H1 (cell line): ENCODE data around the gene ZBTB20. TPM values are rescaled to one million over a fixed set of nuclear protein-coding genes. Genes with fewer than 3 reads are reported as not detected.

Experiments
- CTCF ChIA-PET: fragments of 300-600 bp; sonication (Branson Sonifier 250); formaldehyde crosslinking; loops from one replicate; lab custom pipeline; 2021; ENCODE audit not compliant: partially characterized antibody; lab: Charles Lee
- POLR2A ChIA-PET: fragments of 300-600 bp; sonication (Branson Sonifier 250); formaldehyde crosslinking; loops from one replicate; lab custom pipeline; 2021; ENCODE audit warnings: inconsistent platforms; ENCODE audit not compliant: partially characterized antibody; lab: Charles Lee
- DNase-seq, 2 experiments: peaks; one replicate each; pipeline versions ENCODE4 v3.0.0 to v3.0.0-alpha.2; 2010 to 2022; ENCODE audit warnings: low spot score in 2 of 2, low read depth in 1 of 2, mixed read lengths in 1 of 2
- FAIRE-seq: peaks from 2 replicates; lab custom pipeline; 2011; peaks lifted over from hg19 to GRCh38; lab: Jason Lieb, UNC
- H2AFZ ChIP-seq: 2 replicates; pipeline ENCODE4 v1.8.1; 2012; ENCODE audit warnings: low read length, inconsistent platforms
- H2AK5ac ChIP-seq: 2 replicates; pipeline ENCODE4 v1.6.1; 2013; ENCODE audit warnings: low read depth, low read length
- H2BK120ac ChIP-seq: replicated peaks from 2 replicates; pipeline ENCODE3; 2013; ENCODE audit warnings: low read depth, low read length, inconsistent platforms
- H2BK12ac ChIP-seq: 2 replicates; pipeline ENCODE4 v1.6.1; 2013; ENCODE audit warnings: low read depth, low read length
- H2BK15ac ChIP-seq: 2 replicates; pipeline ENCODE4 v1.6.1; 2013; ENCODE audit warnings: low read length
- H2BK20ac ChIP-seq: 2 replicates; pipeline ENCODE4 v1.6.1; 2013; ENCODE audit warnings: low read length
- H2BK5ac ChIP-seq: 2 replicates; pipeline ENCODE4 v1.6.1; 2013; ENCODE audit warnings: low read depth, low read length
- H3K14ac ChIP-seq: 2 replicates; pipeline ENCODE4 v1.6.1; 2013; ENCODE audit warnings: inconsistent platforms; ENCODE audit not compliant: insufficient read length
- H3K18ac ChIP-seq: 2 replicates; pipeline ENCODE4 v1.6.1; 2013; ENCODE audit warnings: low read length; ENCODE audit errors: extremely low read depth
- H3K23ac ChIP-seq: 2 replicates; pipeline ENCODE4 v1.6.1; 2013; ENCODE audit warnings: inconsistent platforms; ENCODE audit not compliant: insufficient read length
- H3K23me2 ChIP-seq: 2 replicates; pipeline ENCODE4 v1.6.1; 2013; ENCODE audit warnings: low read depth, low read length
- H3K27ac ChIP-seq: 2 replicates; pipeline ENCODE4 v1.6.1; 2011; ENCODE audit warnings: low read depth, low read length, inconsistent platforms
- H3K27me3 ChIP-seq, 4 experiments: replicated peaks in 1 of 4; 1 replicate in 1 of 4; 2 replicates in 3 of 4; pipeline versions ENCODE4 v1.6.1 to v1.8.1; 2011 to 2013; ENCODE audit warnings: low read length in 3 of 4, mild to moderate bottlenecking in 3 of 4, inconsistent platforms in 2 of 4, mixed read lengths in 2 of 4, moderate library complexity in 1 of 4; ENCODE audit not compliant: control insufficient read depth in 3 of 4, insufficient read depth in 3 of 4; ENCODE audit errors: extremely low read depth in 1 of 4
- H3K36me3 ChIP-seq, 4 experiments: 2 replicates each; pipeline versions ENCODE4 v1.6.1 to v1.8.1; 2011 to 2013; ENCODE audit warnings: mild to moderate bottlenecking in 4 of 4, low read length in 3 of 4, moderate library complexity in 2 of 4, control low read depth in 1 of 4, inconsistent platforms in 1 of 4; ENCODE audit not compliant: insufficient read depth in 4 of 4, control insufficient read depth in 2 of 4
- H3K4ac ChIP-seq: replicated peaks from 2 replicates; pipeline ENCODE3; 2013; ENCODE audit warnings: low read length, low read depth, mixed read lengths, inconsistent platforms; ENCODE audit not compliant: insufficient read length
- H3K4me1 ChIP-seq, 4 experiments: replicated peaks in 1 of 4; 1 replicate in 1 of 4; 2 replicates in 3 of 4; pipeline versions ENCODE4 v1.6.1 to v1.8.1; 2011 to 2013; ENCODE audit warnings: low read length in 3 of 4, inconsistent platforms in 2 of 4, mixed read lengths in 1 of 4; ENCODE audit not compliant: insufficient read depth in 4 of 4, control insufficient read depth in 3 of 4
- H3K4me2 ChIP-seq, 2 experiments: 2 replicates each; pipeline versions ENCODE4 v1.6.1 to v1.8.1; 2011 to 2013; ENCODE audit warnings: low read depth in 2 of 2, low read length in 2 of 2, control low read depth in 1 of 2, inconsistent platforms in 1 of 2, mild to moderate bottlenecking in 1 of 2; ENCODE audit not compliant: insufficient read depth in 1 of 2
- H3K4me3 ChIP-seq, 4 experiments: fragments of 200-600, 300-600 bp in 1 of 4; sonication (generic), shearing (Covaris generic), sonication (Bioruptor Twin) in 1 of 4; 2 replicates each; pipeline versions ENCODE4 v1.5.1 to v1.8.1; 2011 to 2016; ENCODE audit warnings: low read length in 4 of 4, low read depth in 3 of 4, control low read depth in 2 of 4, inconsistent platforms in 2 of 4, mild to moderate bottlenecking in 2 of 4, mixed read lengths in 1 of 4, moderate library complexity in 1 of 4; ENCODE audit not compliant: insufficient read depth in 2 of 4; ENCODE audit errors: extremely low read depth in 1 of 4
- H3K56ac ChIP-seq: replicated peaks from 2 replicates; pipeline ENCODE3; 2013; ENCODE audit warnings: low read depth, mild to moderate bottlenecking, mixed read lengths, low read length, inconsistent platforms; ENCODE audit not compliant: insufficient read length
- H3K79me1 ChIP-seq: 2 replicates; pipeline ENCODE4 v1.6.1; 2013; ENCODE audit warnings: low read depth, low read length, control low read depth
- H3K79me2 ChIP-seq, 2 experiments: 2 replicates each; pipeline versions ENCODE4 v1.6.1 to v1.8.1; 2012 to 2013; ENCODE audit warnings: low read length in 2 of 2, mild to moderate bottlenecking in 2 of 2, inconsistent platforms in 1 of 2; ENCODE audit not compliant: insufficient read depth in 2 of 2, control insufficient read depth in 1 of 2
- H3K9ac ChIP-seq, 4 experiments: replicated peaks in 1 of 4; 1 replicate in 1 of 4; 2 replicates in 3 of 4; pipeline versions ENCODE4 v1.6.1 to v1.8.1; 2011 to 2013; ENCODE audit warnings: low read depth in 3 of 4, low read length in 3 of 4, control low read depth in 2 of 4, mild to moderate bottlenecking in 2 of 4, moderate library complexity in 2 of 4, inconsistent platforms in 1 of 4; ENCODE audit errors: extremely low read depth in 1 of 4
- H3K9me3 ChIP-seq, 2 experiments: 2 replicates each; pipeline versions ENCODE4 v1.6.1 to v1.8.1; 2012 to 2013; ENCODE audit warnings: mild to moderate bottlenecking in 2 of 2, moderate library complexity in 2 of 2, control low read depth in 1 of 2, inconsistent platforms in 1 of 2, low read depth in 1 of 2, low read length in 1 of 2, mixed read lengths in 1 of 2; ENCODE audit not compliant: insufficient read depth in 2 of 2
- H4K20me1 ChIP-seq, 2 experiments: replicated peaks in 1 of 2; 2 replicates each; pipeline versions ENCODE3 to v1.8.1; 2011 to 2013; ENCODE audit warnings: inconsistent platforms in 2 of 2, low read length in 2 of 2, mild to moderate bottlenecking in 1 of 2; ENCODE audit not compliant: insufficient read depth in 2 of 2, control insufficient read depth in 1 of 2
- H4K5ac ChIP-seq: 2 replicates; pipeline ENCODE4 v1.6.1; 2013; ENCODE audit warnings: low read length, low read depth, mixed read lengths, inconsistent platforms; ENCODE audit not compliant: insufficient read length
- H4K8ac ChIP-seq: 2 replicates; pipeline ENCODE4 v1.8.0; 2013; ENCODE audit warnings: mild to moderate bottlenecking, moderate library complexity, low read length, inconsistent platforms; ENCODE audit not compliant: insufficient read depth; ENCODE audit errors: extremely low read depth
- H4K91ac ChIP-seq: replicated peaks from 2 replicates; pipeline ENCODE3; 2013; ENCODE audit warnings: low read length, mixed read lengths, inconsistent platforms; ENCODE audit not compliant: insufficient read length
- ASH2L ChIP-seq: fragments of 200-600, 300-600 bp; sonication (generic); IDR thresholded peaks from one replicate; pipeline ENCODE4 v1.7.1; 2017; ENCODE audit warnings: low read length
- CHD1 ChIP-seq: IDR thresholded peaks from 2 replicates; pipeline ENCODE4 v1.6.1; 2012; ENCODE audit warnings: low read depth, low read length, improper control_type of control experiment
- RAD21 ChIP-seq, 2 experiments: IDR thresholded peaks in 1 of 2; conservative IDR thresholded peaks in 1 of 2; 2 replicates each; pipeline ENCODE4 v1.6.1; 2011; ENCODE audit warnings: low read depth in 2 of 2, low read length in 2 of 2, improper control_type of control experiment in 1 of 2, inconsistent platforms in 1 of 2, mild to moderate bottlenecking in 1 of 2, moderate library complexity in 1 of 2
- RBBP5 ChIP-seq: IDR thresholded peaks from 2 replicates; pipeline ENCODE4 v1.7.1; 2012; ENCODE audit warnings: low read depth, mild to moderate bottlenecking, inconsistent platforms, low read length, moderate library complexity, borderline replicate concordance
- SAP30 ChIP-seq: fragments of 300-600 bp; sonication (generic); IDR thresholded peaks from 2 replicates; pipeline ENCODE4 v1.7.1; 2012; ENCODE audit warnings: low read length, moderate library complexity, mild to moderate bottlenecking, inconsistent platforms; ENCODE audit not compliant: insufficient read depth, insufficient replicate concordance
- whole genome bisulfite sequencing, 2 experiments: shearing (Covaris generic) in 1 of 2; methylation state at CpG; one replicate each; pipeline versions ENCODE4 v1.1.6 to v1.1.7; 2013 to 2015; ENCODE audit warnings: low lambda C conversion rate in 2 of 2, mixed read lengths in 2 of 2, inconsistent platforms in 1 of 2, low coverage in 1 of 2, missing lambda C conversion rate in 1 of 2; ENCODE audit not compliant: insufficient replicate concordance in 2 of 2, insufficient coverage in 1 of 2, insufficient read length in 1 of 2; ENCODE audit errors: extremely low coverage in 1 of 2, missing lambda C conversion rate in 1 of 2; 5-methylcytosine and 5-hydroxymethylcytosine counted together
- polyA plus RNA-seq, 7 experiments: library from polyadenylated mRNA; depleted of rRNA in 3 of 7; stranded (reverse) in 5 of 7; unstranded in 2 of 7; fragments of >200 nt in 5 of 7; fragments of 200-250 nt in 2 of 7; gene quantifications; 1 replicate in 5 of 7; 2 replicates in 1 of 7; 4 replicates in 1 of 7; pipeline versions ENCODE4 v1.2.1 to v1.2.3, GENCODE V29; 2011 to 2013; ENCODE audit warnings: missing spikeins in 2 of 7, mixed read lengths in 2 of 7
- total RNA-seq: library from RNA; stranded (reverse); fragmentation: NEBNext Ultra II Directional; extraction: Animal tissue kit (Norgen Biotek cat#: 25700); gene quantifications from 2 replicates; pipeline ENCODE4 v1.2.1, GENCODE V29; 2021
- TF ChIP-seq, protein P1 (sequence below), 3 experiments: IDR thresholded peaks; 1 replicate in 2 of 3; 2 replicates in 1 of 3; pipeline versions ENCODE4 v1.5.1 to v1.6.1; 2011; ENCODE audit warnings: low read length in 3 of 3, mild to moderate bottlenecking in 3 of 3, inconsistent platforms in 2 of 3, low read depth in 1 of 3, moderate library complexity in 1 of 3; ENCODE audit not compliant: insufficient read depth in 1 of 3; ENCODE audit errors: control extremely low read depth in 1 of 3

The ZBTB20 gene
- total and polyA plus RNA-seq, 2 of the 8 experiments (the other 6 are each of a cell fraction or from before 2014, with no cell fraction given) = 0.35 to 1.3 TPM

DNA sequence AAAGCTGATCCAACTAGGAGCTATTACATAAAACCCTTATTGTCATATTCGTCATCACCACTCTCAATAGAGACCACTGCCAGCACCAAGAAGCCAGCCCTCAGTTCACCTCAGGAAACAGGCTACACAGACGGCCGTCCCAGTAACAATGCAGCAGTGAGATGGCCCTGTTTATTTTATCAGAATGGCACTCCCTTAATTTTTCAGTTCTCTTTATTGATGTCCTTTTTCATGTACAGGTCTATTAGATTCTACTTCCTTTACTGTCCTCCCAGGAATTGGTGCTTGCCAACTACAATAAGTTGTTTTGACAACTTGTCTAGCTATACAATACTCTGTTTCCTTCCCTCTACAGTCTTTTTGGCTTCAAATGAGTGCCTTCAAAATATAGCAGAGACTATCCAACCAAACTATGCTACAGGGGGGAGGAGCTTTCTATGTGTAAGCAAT lies 272.5 kb downstream of the ZBTB20 start:
- no peaks in the 10 kb centered on the region for H3K9me3 ChIP-seq
- no peaks in the 10 kb centered on the region for H3K36me3 ChIP-seq
- no peak overlapping the region for H3K18ac ChIP-seq
- H3K27me3 ChIP-seq = no peaks in the 10 kb centered on the region
- H3K79me2 ChIP-seq = no peaks in the 10 kb centered on the region
- FAIRE-seq (no peak), DNase-seq (no peak)
- no peak overlapping the region for H3K4me3 ChIP-seq
- peaks cover 0 to 6% (median 1%) of the 10 kb centered on the region in 4 experiments; a peak in 3 of 7 replicates for H3K4me1 ChIP-seq
- 89% methylated on average over 3 of the region's 3 CpGs; no CpG with 5 or more reads in 1 of the 2 experiments for WGBS, 2 experiments
- TF ChIP-seq, protein P1, sequence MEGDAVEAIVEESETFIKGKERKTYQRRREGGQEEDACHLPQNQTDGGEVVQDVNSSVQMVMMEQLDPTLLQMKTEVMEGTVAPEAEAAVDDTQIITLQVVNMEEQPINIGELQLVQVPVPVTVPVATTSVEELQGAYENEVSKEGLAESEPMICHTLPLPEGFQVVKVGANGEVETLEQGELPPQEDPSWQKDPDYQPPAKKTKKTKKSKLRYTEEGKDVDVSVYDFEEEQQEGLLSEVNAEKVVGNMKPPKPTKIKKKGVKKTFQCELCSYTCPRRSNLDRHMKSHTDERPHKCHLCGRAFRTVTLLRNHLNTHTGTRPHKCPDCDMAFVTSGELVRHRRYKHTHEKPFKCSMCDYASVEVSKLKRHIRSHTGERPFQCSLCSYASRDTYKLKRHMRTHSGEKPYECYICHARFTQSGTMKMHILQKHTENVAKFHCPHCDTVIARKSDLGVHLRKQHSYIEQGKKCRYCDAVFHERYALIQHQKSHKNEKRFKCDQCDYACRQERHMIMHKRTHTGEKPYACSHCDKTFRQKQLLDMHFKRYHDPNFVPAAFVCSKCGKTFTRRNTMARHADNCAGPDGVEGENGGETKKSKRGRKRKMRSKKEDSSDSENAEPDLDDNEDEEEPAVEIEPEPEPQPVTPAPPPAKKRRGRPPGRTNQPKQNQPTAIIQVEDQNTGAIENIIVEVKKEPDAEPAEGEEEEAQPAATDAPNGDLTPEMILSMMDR (IDR thresholded peaks at IDR 0.05; ENCODE audit: control extremely low read depth in 1 of 3, insufficient read depth in 1 of 3, low read depth in 1 of 3, low read length in 3 of 3) = no peak
- TF ChIP-seq ASH2L (no peak), RAD21 (IDR thresholded peaks at IDR 0.05 in 1 of 2, conservative IDR thresholded peaks at IDR 0.05 in 1 of 2; ENCODE audit: low read depth in 2 of 2, low read length in 2 of 2) (no peak), CHD1 (no peak), SAP30 (no peak), RBBP5 (no peak)
- no peak overlapping the region for H2BK12ac ChIP-seq
- no peak overlapping the region for H2BK5ac ChIP-seq
- no peak overlapping the region for H2AFZ ChIP-seq
- H2BK15ac ChIP-seq = no peak overlapping the region
- H2BK120ac ChIP-seq = no peak overlapping the region
- H3K23ac ChIP-seq = no peak overlapping the region
- no peak overlapping the region for H2BK20ac ChIP-seq
- POLR2A ChIA-PET = no interaction called here
- no peak overlapping the region for H3K4me2 ChIP-seq
- H3K79me1 ChIP-seq = no peaks in the 10 kb centered on the region
- no peak overlapping the region for H3K56ac ChIP-seq
- H3K14ac ChIP-seq = no peak overlapping the region
- CTCF ChIA-PET = no interaction called here
- H3K23me2 ChIP-seq = no peaks in the 10 kb centered on the region; the same call in 1 of the 2 replicates
- H3K9ac ChIP-seq = no peak overlapping the region
- H4K20me1 ChIP-seq = no peaks in the 10 kb centered on the region
- H4K91ac ChIP-seq = no peak overlapping the region
- no peak overlapping the region for H3K27ac ChIP-seq
- no peak overlapping the region for H4K8ac ChIP-seq
- H2AK5ac ChIP-seq = no peak overlapping the region
- H3K4ac ChIP-seq = no peak overlapping the region
- no peak overlapping the region for H4K5ac ChIP-seq
